ENCODE data around the gene NFKB1.
"Not testable (repeated sequence)": the region's sequence is repeated elsewhere in the genome, so short reads cannot be mapped to it uniquely, and the experiment has no call there.

Gene NFKB1

GRCh38 chr4:102474736-102475504 lies 26.2 kb upstream of the NFKB1 start:
- H3K9me3 ChIP-seq (ENCODE audit: control insufficient read depth in 1 of 2, low read length in 2 of 2) = peaks cover 0 to 16% of the 10 kb centered on the region in 2 donors
- no peaks in the 10 kb centered on the region for H3K4me1 ChIP-seq (ENCODE audit: control insufficient read depth in 1 of 2, insufficient read depth in 2 of 2, low read length in 2 of 2)
- no peak overlapping the region for H3K27ac ChIP-seq (ENCODE audit: low read length)
- no peaks in the 10 kb centered on the region for H3K27me3 ChIP-seq (ENCODE audit: low read depth, low read length)
- no peak overlapping the region for H3K4me3 ChIP-seq (ENCODE audit: low read depth in 1 of 2, low read length in 2 of 2)
- H3K36me3 ChIP-seq (ENCODE audit: control insufficient read depth in 1 of 2, insufficient read depth in 2 of 2, low read length in 2 of 2) = no peaks in the 10 kb centered on the region

- Histone ChIP-seq H3K4me1 (ENCODE audit: control insufficient read depth in 1 of 2, insufficient read depth in 2 of 2, low read length in 2 of 2) (no peaks in the 10 kb centered on the region), H3K4me3 (ENCODE audit: low read depth in 1 of 2, low read length in 2 of 2) (no peak overlapping the region), H3K27ac (ENCODE audit: low read length) (no peak overlapping the region), H3K36me3 (ENCODE audit: control insufficient read depth in 1 of 2, insufficient read depth in 2 of 2, low read length in 2 of 2) (no peaks in the 10 kb centered on the region), H3K27me3 (ENCODE audit: low read depth, low read length) (no peaks in the 10 kb centered on the region), H3K9me3 (ENCODE audit: control insufficient read depth in 1 of 2, low read length in 2 of 2) (peaks cover 0 to 16% of the 10 kb centered on the region in 2 donors)
Measured at GRCh38 chr4:102477657-102478056, 23.5 kb upstream of the NFKB1 start.

GRCh38 chr4:102478186-102478585 lies 23.0 kb upstream of the NFKB1 start:
- no peaks in the 10 kb centered on the region for H3K4me1 ChIP-seq (ENCODE audit: control insufficient read depth in 1 of 2, insufficient read depth in 2 of 2, low read length in 2 of 2)
- H3K36me3 ChIP-seq (ENCODE audit: control insufficient read depth in 1 of 2, insufficient read depth in 2 of 2, low read length in 2 of 2) = no peaks in the 10 kb centered on the region
- H3K4me3 ChIP-seq (ENCODE audit: low read depth in 1 of 2, low read length in 2 of 2) = no peak overlapping the region
- no peak overlapping the region for H3K27ac ChIP-seq (ENCODE audit: low read length)
- H3K9me3 ChIP-seq (ENCODE audit: control insufficient read depth in 1 of 2, low read length in 2 of 2) = peaks cover 0 to 16% of the 10 kb centered on the region in 2 donors
- no peaks in the 10 kb centered on the region for H3K27me3 ChIP-seq (ENCODE audit: low read depth, low read length)

GRCh38 chr4:102479832-102480231 lies 21.3 kb upstream of the NFKB1 start:
- not testable (repeated sequence) for H3K27me3 ChIP-seq (ENCODE audit: low read depth, low read length); H3K27ac ChIP-seq (ENCODE audit: low read length); H3K4me1 ChIP-seq (ENCODE audit: control insufficient read depth in 1 of 2, insufficient read depth in 2 of 2, low read length in 2 of 2); H3K36me3 ChIP-seq (ENCODE audit: control insufficient read depth in 1 of 2, insufficient read depth in 2 of 2, low read length in 2 of 2); H3K4me3 ChIP-seq (ENCODE audit: low read depth in 1 of 2, low read length in 2 of 2)
- peaks cover 0 to 14% of the 10 kb centered on the region in 2 donors for H3K9me3 ChIP-seq (ENCODE audit: control insufficient read depth in 1 of 2, low read length in 2 of 2)

GRCh38 chr4:102483120-102483519 lies 18.0 kb upstream of the NFKB1 start:
- no peaks in the 10 kb centered on the region for H3K9me3 ChIP-seq (ENCODE audit: control insufficient read depth in 1 of 2, low read length in 2 of 2)
- no peak overlapping the region for H3K27ac ChIP-seq (ENCODE audit: low read length)
- no peaks in the 10 kb centered on the region for H3K36me3 ChIP-seq (ENCODE audit: control insufficient read depth in 1 of 2, insufficient read depth in 2 of 2, low read length in 2 of 2)
- H3K4me3 ChIP-seq (ENCODE audit: low read depth in 1 of 2, low read length in 2 of 2) = no peak overlapping the region
- no peaks in the 10 kb centered on the region for H3K4me1 ChIP-seq (ENCODE audit: control insufficient read depth in 1 of 2, insufficient read depth in 2 of 2, low read length in 2 of 2)
- no peaks in the 10 kb centered on the region for H3K27me3 ChIP-seq (ENCODE audit: low read depth, low read length)

- H3K27me3 ChIP-seq (ENCODE audit: low read depth, low read length); H3K4me3 ChIP-seq (ENCODE audit: low read depth in 1 of 2, low read length in 2 of 2); H3K36me3 ChIP-seq (ENCODE audit: control insufficient read depth in 1 of 2, insufficient read depth in 2 of 2, low read length in 2 of 2): not testable (repeated sequence)
Measured at GRCh38 chr4:102483990-102484692, 17.0 kb upstream of the NFKB1 start.

GRCh38 chr4:102492531-102493241 lies 8.5 kb upstream of the NFKB1 start:
- Histone ChIP-seq H3K9me3 (ENCODE audit: control insufficient read depth in 1 of 2, low read length in 2 of 2) (no peaks in the 10 kb centered on the region), H3K27me3 (ENCODE audit: low read depth, low read length) (no peaks in the 10 kb centered on the region), H3K4me1 (ENCODE audit: control insufficient read depth in 1 of 2, insufficient read depth in 2 of 2, low read length in 2 of 2) (no peaks in the 10 kb centered on the region), H3K27ac (ENCODE audit: low read length) (no peak overlapping the region), H3K4me3 (ENCODE audit: low read depth in 1 of 2, low read length in 2 of 2) (no peak overlapping the region), H3K36me3 (ENCODE audit: control insufficient read depth in 1 of 2, insufficient read depth in 2 of 2, low read length in 2 of 2) (no peaks in the 10 kb centered on the region)

More at GRCh38 chr4:102483990-102484692, 17.0 kb upstream of the NFKB1 start:
- H3K9me3 ChIP-seq (ENCODE audit: control insufficient read depth in 1 of 2, low read length in 2 of 2); H3K27ac ChIP-seq (ENCODE audit: low read length); H3K4me1 ChIP-seq (ENCODE audit: control insufficient read depth in 1 of 2, insufficient read depth in 2 of 2, low read length in 2 of 2): not testable (repeated sequence)

- Histone ChIP-seq H3K4me3 (ENCODE audit: low read depth in 1 of 2, low read length in 2 of 2) (no peak overlapping the region), H3K27ac (ENCODE audit: low read length) (no peak overlapping the region), H3K4me1 (ENCODE audit: control insufficient read depth in 1 of 2, insufficient read depth in 2 of 2, low read length in 2 of 2) (no peaks in the 10 kb centered on the region), H3K9me3 (ENCODE audit: control insufficient read depth in 1 of 2, low read length in 2 of 2) (no peaks in the 10 kb centered on the region), H3K27me3 (ENCODE audit: low read depth, low read length) (no peaks in the 10 kb centered on the region), H3K36me3 (ENCODE audit: control insufficient read depth in 1 of 2, insufficient read depth in 2 of 2, low read length in 2 of 2) (no peaks in the 10 kb centered on the region)
Measured at GRCh38 chr4:102493257-102493656, 7.9 kb upstream of the NFKB1 start.

GRCh38 chr4:102493794-102494193 lies 7.4 kb upstream of the NFKB1 start:
- Histone ChIP-seq H3K4me3 (ENCODE audit: low read depth in 1 of 2, low read length in 2 of 2) (no peak overlapping the region), H3K9me3 (ENCODE audit: control insufficient read depth in 1 of 2, low read length in 2 of 2) (no peaks in the 10 kb centered on the region), H3K27ac (ENCODE audit: low read length) (no peak overlapping the region), H3K36me3 (ENCODE audit: control insufficient read depth in 1 of 2, insufficient read depth in 2 of 2, low read length in 2 of 2) (no peaks in the 10 kb centered on the region), H3K4me1 (ENCODE audit: control insufficient read depth in 1 of 2, insufficient read depth in 2 of 2, low read length in 2 of 2) (no peaks in the 10 kb centered on the region), H3K27me3 (ENCODE audit: low read depth, low read length) (no peaks in the 10 kb centered on the region)

- Histone ChIP-seq H3K27me3 (ENCODE audit: low read depth, low read length) (no peaks in the 10 kb centered on the region), H3K9me3 (ENCODE audit: control insufficient read depth in 1 of 2, low read length in 2 of 2) (no peaks in the 10 kb centered on the region), H3K36me3 (ENCODE audit: control insufficient read depth in 1 of 2, insufficient read depth in 2 of 2, low read length in 2 of 2) (no peaks in the 10 kb centered on the region), H3K27ac (ENCODE audit: low read length) (no peak overlapping the region), H3K4me3 (ENCODE audit: low read depth in 1 of 2, low read length in 2 of 2) (no peak overlapping the region), H3K4me1 (ENCODE audit: control insufficient read depth in 1 of 2, insufficient read depth in 2 of 2, low read length in 2 of 2) (no peaks in the 10 kb centered on the region)
Measured at GRCh38 chr4:102494603-102495002, 6.6 kb upstream of the NFKB1 start.

- H3K4me1 ChIP-seq (ENCODE audit: control insufficient read depth in 1 of 2, insufficient read depth in 2 of 2, low read length in 2 of 2) = peaks cover 0 to 12% of the 10 kb centered on the region in 2 donors
- H3K27me3 ChIP-seq (ENCODE audit: low read depth, low read length) = no peaks in the 10 kb centered on the region
- no peak overlapping the region for H3K27ac ChIP-seq (ENCODE audit: low read length)
- no peaks in the 10 kb centered on the region for H3K9me3 ChIP-seq (ENCODE audit: control insufficient read depth in 1 of 2, low read length in 2 of 2)
- no peaks in the 10 kb centered on the region for H3K36me3 ChIP-seq (ENCODE audit: control insufficient read depth in 1 of 2, insufficient read depth in 2 of 2, low read length in 2 of 2)
- H3K4me3 ChIP-seq (ENCODE audit: low read depth in 1 of 2, low read length in 2 of 2) = no peak overlapping the region
Measured at GRCh38 chr4:102497986-102498385, 3.2 kb upstream of the NFKB1 start.
